Calu3 (cell line): ENCODE data around the gene TRAPPC3. TPM values are rescaled to one million over a fixed set of nuclear protein-coding genes. Genes with fewer than 3 reads are reported as not detected.

ENCODE experiments used
- BruUV-seq: library from RNA; stranded (reverse); fragments of 400-500 nt; replicated peaks from 2 replicates; lab custom pipeline; 2021; lab: Mats Ljungman, UMichigan
- CTCF ChIA-PET: fragments of 300-600 bp; sonication (Branson Sonifier 250); formaldehyde crosslinking; loops from one replicate; lab custom pipeline; 2022; ENCODE audit warnings: antibody characterized with exemption; lab: Charles Lee
- DNase-seq: peaks from one replicate; pipeline ENCODE4 v3.0.0; 2022
- H3K27ac Mint-ChIP-seq: one replicate; pipeline ENCODE4 v1.8.0; 2022; ENCODE audit warnings: mixed read lengths; ENCODE audit not compliant: unreplicated experiment
- H3K27me3 Mint-ChIP-seq: one replicate; pipeline ENCODE4 v1.8.0; 2022; ENCODE audit warnings: mixed read lengths; ENCODE audit not compliant: unreplicated experiment
- H3K36me3 Mint-ChIP-seq: one replicate; pipeline ENCODE4 v1.8.0; 2022; ENCODE audit warnings: mild to moderate bottlenecking, moderate library complexity, mixed read lengths; ENCODE audit not compliant: insufficient read depth, unreplicated experiment
- H3K4me1 Mint-ChIP-seq: one replicate; pipeline ENCODE4 v1.8.0; 2022; ENCODE audit warnings: mild to moderate bottlenecking, low read depth, mixed read lengths; ENCODE audit not compliant: unreplicated experiment
- H3K4me3 Mint-ChIP-seq: one replicate; pipeline ENCODE4 v1.8.0; 2022; ENCODE audit warnings: mild to moderate bottlenecking, low read depth, moderate library complexity, mixed read lengths; ENCODE audit not compliant: unreplicated experiment
- H3K9me3 Mint-ChIP-seq: one replicate; pipeline ENCODE4 v1.8.0; 2022; ENCODE audit warnings: low read depth, mixed read lengths; ENCODE audit not compliant: unreplicated experiment
- intact Hi-C: fragments of 100-400 bp; cut with micrococcal nuclease; formaldehyde crosslinking; loops from one replicate; pipeline ENCODE4 v1.10.0; 2022; ENCODE audit not compliant: unreplicated experiment
- total RNA-seq: library from RNA; stranded (reverse); gene quantifications from 2 replicates; pipeline ENCODE4 v1.2.3, GENCODE V29; 2022
- TF ChIP-seq, protein P1 (sequence below): fragments of 200-600 bp; IDR thresholded peaks from one replicate; pipeline ENCODE4 v1.8.0; 2022; ENCODE audit warnings: antibody characterized with exemption; ENCODE audit not compliant: unreplicated experiment

The TRAPPC3 gene
- total RNA-seq, 1 experiment from 2014 or later = 70.3 TPM

DNA sequence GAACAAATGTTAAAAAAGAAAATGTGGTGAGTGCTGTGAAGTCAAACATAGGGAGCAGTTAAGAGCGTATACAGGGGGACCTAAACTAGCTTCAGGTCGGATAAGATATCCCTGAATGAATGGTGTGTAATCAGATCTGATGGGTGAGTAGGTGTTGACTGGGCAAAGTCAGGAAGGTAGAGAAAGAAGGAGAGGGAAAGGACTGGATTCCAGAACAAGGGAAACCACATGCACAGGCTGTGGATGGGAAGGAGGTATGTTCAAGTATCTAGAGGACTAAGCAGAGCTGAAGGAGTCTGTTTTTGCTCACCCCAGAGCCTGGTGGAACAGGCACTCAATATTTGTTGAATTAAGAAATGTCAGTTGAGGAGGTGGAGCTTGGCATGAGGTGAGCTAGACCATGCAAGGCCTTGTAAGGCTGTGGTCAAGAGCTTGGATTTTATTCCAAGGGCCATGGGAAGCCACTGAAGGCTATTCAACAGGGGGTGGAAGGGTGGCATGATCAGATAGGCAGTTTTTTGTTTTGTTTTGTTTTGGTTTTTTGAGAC is 34.1 kb upstream of the TRAPPC3 start:
- TF ChIP-seq, protein P1, sequence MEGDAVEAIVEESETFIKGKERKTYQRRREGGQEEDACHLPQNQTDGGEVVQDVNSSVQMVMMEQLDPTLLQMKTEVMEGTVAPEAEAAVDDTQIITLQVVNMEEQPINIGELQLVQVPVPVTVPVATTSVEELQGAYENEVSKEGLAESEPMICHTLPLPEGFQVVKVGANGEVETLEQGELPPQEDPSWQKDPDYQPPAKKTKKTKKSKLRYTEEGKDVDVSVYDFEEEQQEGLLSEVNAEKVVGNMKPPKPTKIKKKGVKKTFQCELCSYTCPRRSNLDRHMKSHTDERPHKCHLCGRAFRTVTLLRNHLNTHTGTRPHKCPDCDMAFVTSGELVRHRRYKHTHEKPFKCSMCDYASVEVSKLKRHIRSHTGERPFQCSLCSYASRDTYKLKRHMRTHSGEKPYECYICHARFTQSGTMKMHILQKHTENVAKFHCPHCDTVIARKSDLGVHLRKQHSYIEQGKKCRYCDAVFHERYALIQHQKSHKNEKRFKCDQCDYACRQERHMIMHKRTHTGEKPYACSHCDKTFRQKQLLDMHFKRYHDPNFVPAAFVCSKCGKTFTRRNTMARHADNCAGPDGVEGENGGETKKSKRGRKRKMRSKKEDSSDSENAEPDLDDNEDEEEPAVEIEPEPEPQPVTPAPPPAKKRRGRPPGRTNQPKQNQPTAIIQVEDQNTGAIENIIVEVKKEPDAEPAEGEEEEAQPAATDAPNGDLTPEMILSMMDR = no peak
- no TSS peak for BruUV-seq
- no peaks in the 10 kb centered on the region for H3K9me3 Mint-ChIP-seq
- peaks cover 27% of the 10 kb centered on the region for H3K36me3 Mint-ChIP-seq
- CTCF ChIA-PET = interaction anchor here (0.8 to 0.9 kb wide), 2 partner anchors 9 to 34 kb away, joined by 3 to 4 read pairs; partner anchors contain the start of gene TRAPPC3
- no peak for DNase-seq
- no peak overlapping the region for H3K27ac Mint-ChIP-seq
- no peak overlapping the region for H3K4me3 Mint-ChIP-seq
- peaks cover 9% of the 10 kb centered on the region for H3K4me1 Mint-ChIP-seq
- intact Hi-C loops = no loop called here
- no peaks in the 10 kb centered on the region for H3K27me3 Mint-ChIP-seq

DNA sequence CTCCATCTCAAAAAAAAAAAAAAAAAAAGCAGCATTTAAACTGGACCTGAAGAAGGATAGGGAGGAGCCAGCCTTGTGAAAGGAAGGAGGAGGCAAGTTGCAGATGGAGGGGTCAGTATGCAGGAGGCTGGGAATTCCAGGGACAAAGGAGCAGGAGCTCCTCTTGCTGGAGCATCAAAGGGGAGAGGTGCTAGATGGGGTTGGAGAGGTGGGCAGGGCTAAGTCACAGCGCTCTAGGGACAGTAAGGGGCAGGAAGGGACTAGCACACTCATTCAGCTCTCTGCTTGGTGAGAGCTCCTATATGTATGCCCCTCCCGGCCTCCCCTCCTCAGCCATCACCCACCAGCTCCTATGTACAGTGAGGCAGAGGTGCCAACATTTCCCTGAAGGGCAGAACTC is 33.4 kb upstream of the TRAPPC3 start:
- BruUV-seq = no TSS peak
- CTCF ChIA-PET = interaction anchor here (0.8 kb wide), 1 partner anchor 34 kb away, joined by 3 read pairs; the partner anchor contains the start of gene TRAPPC3
- TF ChIP-seq, protein P1 = no peak
- H3K27ac Mint-ChIP-seq = peak overlapping the region; percentile 61
- intact Hi-C loops = no loop called here
- DNase-seq = no peak
- H3K9me3 Mint-ChIP-seq = no peaks in the 10 kb centered on the region
- H3K4me1 Mint-ChIP-seq = peaks cover 2% of the 10 kb centered on the region
- H3K27me3 Mint-ChIP-seq = no peaks in the 10 kb centered on the region
- H3K36me3 Mint-ChIP-seq = peaks cover 27% of the 10 kb centered on the region
- no peak overlapping the region for H3K4me3 Mint-ChIP-seq

DNA sequence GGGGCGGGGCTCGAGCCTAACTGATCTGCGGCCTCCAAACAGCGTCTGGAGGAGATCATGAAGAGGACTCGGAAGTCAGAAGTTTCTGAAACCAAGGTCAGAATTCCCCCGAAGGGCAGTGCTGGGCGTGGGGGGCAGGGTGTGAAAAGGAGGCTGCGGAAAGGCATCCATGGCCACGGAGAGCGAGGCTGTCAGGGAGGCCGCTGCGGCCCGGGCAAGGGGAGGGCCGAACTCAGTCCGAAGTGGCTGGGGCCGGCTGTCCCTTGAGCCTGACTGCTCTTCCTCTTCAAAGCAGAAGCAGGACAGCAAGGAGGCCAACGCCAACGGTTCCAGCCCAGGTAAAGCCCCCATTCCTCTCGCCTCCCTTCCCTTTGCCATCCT is 29.9 kb upstream of the TRAPPC3 start:
- H3K4me3 Mint-ChIP-seq = no peak overlapping the region
- DNase-seq = no peak
- no TSS peak for BruUV-seq
- no peaks in the 10 kb centered on the region for H3K4me1 Mint-ChIP-seq
- no peak overlapping the region for H3K27ac Mint-ChIP-seq
- no peaks in the 10 kb centered on the region for H3K27me3 Mint-ChIP-seq
- TF ChIP-seq, protein P1 = no peak
- no peaks in the 10 kb centered on the region for H3K9me3 Mint-ChIP-seq
- CTCF ChIA-PET = no interaction called here
- intact Hi-C loops = no loop called here
- H3K36me3 Mint-ChIP-seq = peaks cover 40% of the 10 kb centered on the region

DNA sequence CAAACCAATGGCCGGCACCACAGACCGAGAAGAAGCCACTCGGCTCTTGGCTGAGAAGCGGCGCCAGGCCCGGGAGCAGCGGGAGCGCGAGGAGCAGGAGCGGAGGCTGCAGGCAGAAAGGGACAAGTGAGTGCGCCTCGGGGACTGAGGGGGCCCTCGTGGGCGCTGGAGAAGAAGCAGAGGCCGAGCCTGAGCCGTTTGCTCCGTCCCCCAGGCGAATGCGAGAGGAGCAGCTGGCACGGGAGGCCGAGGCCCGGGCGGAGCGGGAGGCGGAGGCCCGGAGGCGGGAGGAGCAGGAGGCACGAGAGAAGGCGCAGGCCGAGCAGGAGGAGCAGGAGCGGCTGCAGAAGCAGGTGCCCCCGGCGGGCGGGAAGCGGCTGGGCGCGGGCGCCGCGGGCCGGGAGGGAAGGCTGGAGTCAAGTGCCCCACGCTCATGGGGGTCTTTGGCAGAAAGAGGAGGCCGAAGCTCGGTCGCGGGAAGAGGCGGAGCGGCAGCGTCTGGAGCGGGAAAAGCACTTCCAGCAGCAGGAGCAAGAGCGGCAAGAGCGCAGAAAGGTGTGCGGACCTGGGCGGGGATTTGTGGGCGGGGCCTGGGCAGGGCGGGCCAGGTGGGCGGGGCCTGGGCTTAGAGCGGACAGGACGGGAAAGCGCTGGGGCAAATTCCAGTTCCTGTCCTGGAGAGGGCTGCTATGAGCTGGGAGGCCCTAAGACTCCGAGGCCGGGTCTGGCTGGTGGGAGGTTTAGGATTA is 29.4 kb upstream of the TRAPPC3 start:
- no TSS peak for BruUV-seq
- intact Hi-C loops = no loop called here
- H3K4me3 Mint-ChIP-seq = no peak overlapping the region
- TF ChIP-seq, protein P1 = no peak
- H3K27ac Mint-ChIP-seq = no peak overlapping the region
- no peak for DNase-seq
- no peaks in the 10 kb centered on the region for H3K27me3 Mint-ChIP-seq
- no peaks in the 10 kb centered on the region for H3K9me3 Mint-ChIP-seq
- CTCF ChIA-PET = interaction anchor here (0.6 to 0.7 kb wide), 2 partner anchors 15 to 83 kb away, joined by 3 to 4 read pairs; no protein-coding TSS in a partner anchor
- H3K36me3 Mint-ChIP-seq = peaks cover 45% of the 10 kb centered on the region
- H3K4me1 Mint-ChIP-seq = no peaks in the 10 kb centered on the region
